B cell (primary cell): Measurements from ENCODE around the gene ETV3L. TPM values are rescaled to one million over a fixed set of nuclear protein-coding genes. Genes with fewer than 3 reads are reported as not detected.

Experiments
- ATAC-seq: fragments of 200-7000 bp; cut with Tn5 transposase; one replicate; pipeline ENCODE4 v1.10.0; 2021; ENCODE audit warnings: low read depth, mild to moderate bottlenecking, moderate number of reproducible peaks, moderate library complexity
- CTCF ChIA-PET: fragments of 350-600 bp; sonication (Branson Sonifier 250); formaldehyde crosslinking; loops from one replicate; lab custom pipeline; 2021; ENCODE audit warnings: antibody characterized with exemption, inconsistent platforms; lab: Charles Lee
- POLR2A ChIA-PET: fragments of 350-600 bp; sonication (Branson Sonifier 250); formaldehyde crosslinking; loops from one replicate; lab custom pipeline; 2021; ENCODE audit warnings: antibody characterized with exemption; lab: Charles Lee
- DNase-seq: peaks from one replicate; pipeline ENCODE4 v3.0.0; 2013
- H2AFZ ChIP-seq: 2 replicates; pipeline ENCODE4 v1.6.1; 2012; ENCODE audit warnings: mild to moderate bottlenecking, low read depth, low read length; ENCODE audit not compliant: insufficient read depth, poor library complexity, severe bottlenecking
- H3K27ac ChIP-seq, 2 donors: 1 replicate in 1 of 2; 2 replicates in 1 of 2; pipeline ENCODE4 v1.5.1; 2012 to 2013; ENCODE audit warnings: low read length in 2 of 2, mild to moderate bottlenecking in 2 of 2, moderate library complexity in 1 of 2
- H3K27me3 ChIP-seq, 4 experiments: fragments of 200-600 bp in 1 of 4; sonication (generic) in 1 of 4; replicated peaks in 1 of 4; 1 replicate in 2 of 4; 2 replicates in 2 of 4; pipeline versions ENCODE4 v1.6.1 to v1.7.0; 2013 to 2016; ENCODE audit warnings: low read length in 3 of 4, mild to moderate bottlenecking in 2 of 4, mixed read lengths in 1 of 4, moderate library complexity in 1 of 4; ENCODE audit not compliant: insufficient read depth in 4 of 4, control insufficient read depth in 3 of 4; ENCODE audit errors: control extremely low read depth in 1 of 4
- H3K36me3 ChIP-seq, 2 experiments: replicated peaks in 1 of 2; 1 replicate in 1 of 2; 2 replicates in 1 of 2; pipeline versions ENCODE4 v1.6.1 to v1.7.1; 2013; ENCODE audit warnings: low read length in 1 of 2; ENCODE audit not compliant: insufficient read depth in 2 of 2, control insufficient read depth in 1 of 2; ENCODE audit errors: control extremely low read depth in 1 of 2, extremely low read depth in 1 of 2
- H3K4me1 ChIP-seq, 2 donors: fragments of 200-600 bp in 1 of 2; sonication (generic) in 1 of 2; 1 replicate in 1 of 2; 2 replicates in 1 of 2; pipeline versions ENCODE4 v1.5.1 to v1.6.1; 2013 to 2017; ENCODE audit warnings: low read length in 2 of 2; ENCODE audit not compliant: control insufficient read depth in 2 of 2, insufficient read depth in 2 of 2
- H3K4me2 ChIP-seq: replicated peaks from 2 replicates; pipeline ENCODE3; 2012; ENCODE audit warnings: mild to moderate bottlenecking, low read depth, low read length; ENCODE audit not compliant: poor library complexity, severe bottlenecking
- H3K4me3 ChIP-seq, 5 experiments: fragments of 200-600 bp in 1 of 5; sonication (generic) in 1 of 5; 1 replicate in 3 of 5; 2 replicates in 2 of 5; pipeline versions ENCODE4 v1.5.1 to v1.7.0; 2011 to 2016; ENCODE audit warnings: low read length in 4 of 5, mild to moderate bottlenecking in 4 of 5, low read depth in 2 of 5, control low read depth in 1 of 5, moderate library complexity in 1 of 5; ENCODE audit not compliant: insufficient read depth in 1 of 5; ENCODE audit errors: control extremely low read depth in 1 of 5, extremely low read depth in 1 of 5
- H3K79me2 ChIP-seq: fragments of 200-600 bp; sonication (generic); one replicate; pipeline ENCODE4 v1.6.0; 2016; ENCODE audit warnings: low read length; ENCODE audit not compliant: control insufficient read depth, insufficient read depth
- H3K9ac ChIP-seq: fragments of 200-600 bp; sonication (generic); 2 replicates; pipeline ENCODE4 v1.6.1; 2017; ENCODE audit warnings: mild to moderate bottlenecking, low read length, moderate library complexity
- H3K9me3 ChIP-seq, 3 donors: one replicate each; pipeline versions ENCODE4 v1.6.1 to v1.7.1; 2013; ENCODE audit warnings: low read length in 2 of 3; ENCODE audit not compliant: control insufficient read depth in 2 of 3, insufficient read depth in 1 of 3; ENCODE audit errors: control extremely low read depth in 1 of 3
- H4K20me1 ChIP-seq: 2 replicates; pipeline ENCODE4 v1.6.0; 2012; ENCODE audit warnings: mild to moderate bottlenecking, low read length; ENCODE audit not compliant: insufficient read depth, control insufficient read depth, poor library complexity, severe bottlenecking
- H3K27ac Mint-ChIP-seq: one replicate; pipeline ENCODE4 v1.8.0; 2021; ENCODE audit warnings: mixed read lengths
- H3K27me3 Mint-ChIP-seq: one replicate; pipeline ENCODE4 v1.8.0; 2021; ENCODE audit warnings: mixed read lengths
- H3K4me1 Mint-ChIP-seq: one replicate; pipeline ENCODE4 v1.8.0; 2021; ENCODE audit warnings: mixed read lengths
- H3K4me3 Mint-ChIP-seq: one replicate; pipeline ENCODE4 v1.8.0; 2021; ENCODE audit warnings: mixed read lengths
- H3K9me3 Mint-ChIP-seq: one replicate; pipeline ENCODE4 v1.8.0; 2022; ENCODE audit warnings: mixed read lengths; ENCODE audit not compliant: insufficient read depth
- EZH2 ChIP-seq: IDR thresholded peaks from 2 replicates; pipeline ENCODE4 v1.6.1; 2012; ENCODE audit warnings: borderline replicate concordance, low read depth, mild to moderate bottlenecking, moderate library complexity, low read length; ENCODE audit not compliant: insufficient read depth, poor library complexity, severe bottlenecking
- WGBS: methylation state at CpG from one replicate; pipeline ENCODE4 v1.1.5; 2013; ENCODE audit warnings: missing lambda C conversion rate; ENCODE audit not compliant: insufficient coverage; 5-methylcytosine and 5-hydroxymethylcytosine counted together
- intact Hi-C: fragments of 100-400 bp; cut with micrococcal nuclease; formaldehyde crosslinking; loops from one replicate; pipeline ENCODE4 v1.10.0; 2022
- polyA plus RNA-seq: library from polyadenylated mRNA; depleted of rRNA; stranded (reverse); fragments of >200 nt; gene quantifications from 2 replicates; pipeline ENCODE4 v1.2.3, GENCODE V29; 2012
- total RNA-seq, 2 donors: library from RNA; stranded (reverse); fragments of 120-200 nt in 1 of 2; gene quantifications; 1 replicate in 1 of 2; 2 replicates in 1 of 2; pipeline versions ENCODE4 v1.2.3 to v1.2.4, GENCODE V29; 2013 to 2022
- TF ChIP-seq, protein P1 (sequence below): fragments of 200-600 bp; IDR thresholded peaks from one replicate; pipeline ENCODE4 v1.8.0; 2022; ENCODE audit warnings: antibody characterized with exemption, mild to moderate bottlenecking

ETV3L gene
- total and polyA plus RNA-seq, 2 donors (not counting 1 experiment from before 2014, with no cell fraction given) = not detected

DNA sequence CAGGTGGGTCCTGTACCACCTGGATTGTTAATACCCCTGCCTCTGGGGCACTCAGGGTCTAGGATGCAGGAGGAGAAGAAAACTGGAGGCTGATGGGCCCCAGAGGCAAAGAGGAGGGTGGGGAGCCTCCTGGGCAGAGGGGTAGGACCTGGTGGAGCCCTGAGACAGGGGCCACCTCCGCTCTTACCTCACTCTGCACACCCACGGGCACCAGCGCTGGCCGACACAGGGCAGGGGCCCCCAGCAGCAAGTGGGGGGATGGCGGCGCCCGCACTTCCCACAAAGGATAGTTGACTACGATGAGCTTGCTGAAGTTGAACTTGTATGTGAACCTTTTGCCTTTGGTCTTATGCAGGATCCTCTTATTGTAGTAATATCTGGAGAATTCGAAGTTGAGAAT is 1.1 kb downstream of the ETV3L start:
- Mint-ChIP-seq H3K4me3 (no peak overlapping the region), H3K9me3 (no peaks in the 10 kb centered on the region), H3K4me1 (no peaks in the 10 kb centered on the region), H3K27me3 (peaks cover 22% of the 10 kb centered on the region), H3K27ac (no peak overlapping the region)
- Histone ChIP-seq H4K20me1 (no peaks in the 10 kb centered on the region), H3K79me2 (no peaks in the 10 kb centered on the region), H3K4me1 (no peaks in the 10 kb centered on the region), H3K9ac (no peak overlapping the region), H3K27me3 (no peaks in the 10 kb centered on the region), H3K4me2 (no peak overlapping the region), H3K27ac (no peak overlapping the region), H3K4me3 (no peak overlapping the region), H3K9me3 (no peaks in the 10 kb centered on the region), H3K36me3 (no peaks in the 10 kb centered on the region), H2AFZ (no peak overlapping the region)
- intact Hi-C loops = no loop called here
- DNase-seq (no peak), ATAC-seq (no peak)
- POLR2A ChIA-PET = no interaction called here
- WGBS = 94% methylated on average over 6 of the region's 9 CpGs
- no peak for TF ChIP-seq EZH2
- TF ChIP-seq, protein P1, sequence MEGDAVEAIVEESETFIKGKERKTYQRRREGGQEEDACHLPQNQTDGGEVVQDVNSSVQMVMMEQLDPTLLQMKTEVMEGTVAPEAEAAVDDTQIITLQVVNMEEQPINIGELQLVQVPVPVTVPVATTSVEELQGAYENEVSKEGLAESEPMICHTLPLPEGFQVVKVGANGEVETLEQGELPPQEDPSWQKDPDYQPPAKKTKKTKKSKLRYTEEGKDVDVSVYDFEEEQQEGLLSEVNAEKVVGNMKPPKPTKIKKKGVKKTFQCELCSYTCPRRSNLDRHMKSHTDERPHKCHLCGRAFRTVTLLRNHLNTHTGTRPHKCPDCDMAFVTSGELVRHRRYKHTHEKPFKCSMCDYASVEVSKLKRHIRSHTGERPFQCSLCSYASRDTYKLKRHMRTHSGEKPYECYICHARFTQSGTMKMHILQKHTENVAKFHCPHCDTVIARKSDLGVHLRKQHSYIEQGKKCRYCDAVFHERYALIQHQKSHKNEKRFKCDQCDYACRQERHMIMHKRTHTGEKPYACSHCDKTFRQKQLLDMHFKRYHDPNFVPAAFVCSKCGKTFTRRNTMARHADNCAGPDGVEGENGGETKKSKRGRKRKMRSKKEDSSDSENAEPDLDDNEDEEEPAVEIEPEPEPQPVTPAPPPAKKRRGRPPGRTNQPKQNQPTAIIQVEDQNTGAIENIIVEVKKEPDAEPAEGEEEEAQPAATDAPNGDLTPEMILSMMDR = no peak
- CTCF ChIA-PET = no interaction called here

DNA sequence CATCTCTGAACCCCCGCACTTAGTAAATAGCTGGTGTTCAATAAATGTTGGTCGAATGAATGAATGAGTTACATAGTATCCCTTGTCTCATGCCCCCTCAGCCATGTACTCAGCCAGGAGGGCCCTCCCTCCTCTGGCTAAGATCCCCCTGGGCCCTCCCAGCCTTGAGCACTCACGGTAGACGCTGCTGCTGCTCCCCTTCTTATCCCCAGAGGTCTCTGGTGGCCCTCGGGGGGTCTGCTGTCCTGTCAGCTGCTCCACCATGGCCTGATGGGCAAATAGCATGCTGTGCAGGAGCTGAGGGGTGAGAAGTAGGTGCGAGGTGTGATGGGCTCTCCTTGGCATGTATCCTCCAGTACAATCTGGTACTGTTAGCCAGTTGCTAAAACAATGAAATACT is 1.9 kb downstream of the ETV3L start:
- no peak for TF ChIP-seq EZH2
- TF ChIP-seq, protein P1 = no peak
- ChIA-PET CTCF (interaction anchor here (1.1 kb wide), 1 partner anchor 63 kb away, joined by 3 read pairs; no protein-coding TSS in a partner anchor), POLR2A (no interaction called here)
- Histone ChIP-seq H3K27ac (no peak overlapping the region), H3K4me1 (no peaks in the 10 kb centered on the region), H2AFZ (no peak overlapping the region), H3K9ac (no peak overlapping the region), H3K79me2 (no peaks in the 10 kb centered on the region), H3K27me3 (no peaks in the 10 kb centered on the region), H3K9me3 (no peaks in the 10 kb centered on the region), H3K4me3 (no peak overlapping the region), H4K20me1 (no peaks in the 10 kb centered on the region), H3K4me2 (no peak overlapping the region), H3K36me3 (no peaks in the 10 kb centered on the region)
- 80% methylated on average over 4 of the region's 6 CpGs for WGBS
- Mint-ChIP-seq H3K4me1 (no peaks in the 10 kb centered on the region), H3K4me3 (no peak overlapping the region), H3K27ac (no peak overlapping the region), H3K27me3 (peaks cover 19% of the 10 kb centered on the region), H3K9me3 (no peaks in the 10 kb centered on the region)
- intact Hi-C loops = no loop called here
- no peak for DNase-seq
- ATAC-seq = no peak
